Transverse colon (tissue), 4 donors: ENCODE measurements around the gene GLS. TPM values are rescaled to one million over a fixed set of nuclear protein-coding genes. Genes with fewer than 3 reads are reported as not detected.
A peak's percentile ranks its signal among the peaks of the same experiment; 100 is the strongest.

Experiments used
- DNase-seq: peaks from one replicate; pipeline ENCODE4 v3.0.0-alpha.2; 2019
- H3K27ac ChIP-seq, 4 donors: fragments of 200-600 bp; sonication (generic); 2 replicates each; pipeline ENCODE4 v1.5.1; 2016 to 2018; ENCODE audit warnings: inconsistent platforms in 4 of 4
- H3K27me3 ChIP-seq: fragments of 200-600 bp; sonication (generic); 2 replicates; pipeline ENCODE4 v1.5.1; 2017; ENCODE audit warnings: inconsistent platforms
- H3K36me3 ChIP-seq, 4 donors: fragments of 200-600 bp; sonication (generic); 2 replicates each; pipeline ENCODE4 v1.5.1; 2017 to 2019; ENCODE audit warnings: inconsistent platforms in 4 of 4
- H3K4me1 ChIP-seq, 4 donors: fragments of 200-600 bp; sonication (generic); 2 replicates each; pipeline ENCODE4 v1.5.1; 2017 to 2020; ENCODE audit warnings: inconsistent platforms in 4 of 4
- H3K4me3 ChIP-seq, 4 donors: fragments of 200-600 bp; sonication (generic); 1 replicate in 1 of 4; 2 replicates in 3 of 4; pipeline versions ENCODE4 v1.5.1 to v1.6.1; 2017 to 2019; ENCODE audit warnings: inconsistent platforms in 4 of 4
- H3K9me3 ChIP-seq, 2 donors: fragments of 200-600 bp; sonication (generic); 2 replicates each; pipeline ENCODE4 v1.5.1; 2017 to 2019; ENCODE audit warnings: inconsistent platforms in 2 of 2
- CTCF ChIP-seq, 5 experiments: fragments of 200-600 bp in 3 of 5; fragments of 450-650 bp in 2 of 5; sonication (generic) in 3 of 5; IDR thresholded peaks; 1 replicate in 2 of 5; 2 replicates in 3 of 5; pipeline ENCODE4 v1.5.1; 2016 to 2017; ENCODE audit warnings: antibody characterized with exemption in 5 of 5, inconsistent platforms in 3 of 5, mild to moderate bottlenecking in 2 of 5, moderate library complexity in 1 of 5
- EP300 ChIP-seq: sonication (generic); formaldehyde crosslinking; IDR thresholded peaks from one replicate; pipeline ENCODE4 v1.6.1; 2017; ENCODE audit warnings: antibody characterized with exemption, low read depth
- POLR2A ChIP-seq: fragments of 450-650 bp; IDR thresholded peaks from one replicate; pipeline ENCODE4 v1.6.1; 2016; ENCODE audit warnings: antibody characterized with exemption, mild to moderate bottlenecking, moderate library complexity
- POLR2AphosphoS5 ChIP-seq, 3 donors: sonication (generic); formaldehyde crosslinking; IDR thresholded peaks; one replicate each; pipeline ENCODE4 v1.6.1; 2016; ENCODE audit warnings: antibody characterized with exemption in 3 of 3
- WGBS, 2 donors: methylation state at CpG; one replicate each; pipeline ENCODE4 v1.1.5; 2018; ENCODE audit warnings: low coverage in 1 of 2; 5-methylcytosine and 5-hydroxymethylcytosine counted together
- in situ Hi-C, 4 donors: fragments of 200-750 bp; cut with MboI; loops; one replicate each; pipeline versions ENCODE4 v1.15.0 to v1.15.1; 2017; ENCODE audit warnings: low sequenced_read_pairs in 3 of 4, low pct_ligation_motif_present in 1 of 4, low pct_unique_long_range_greater_than_20kb in 1 of 4
- intact Hi-C: fragments of 100-400 bp; cut with DNase I; formaldehyde crosslinking; loops from one replicate; pipeline ENCODE4 v1.15.1; 2023; ENCODE audit warnings: low total_unique reads
- total RNA-seq, 4 donors: library from RNA; depleted of rRNA; stranded (reverse); fragments of >200 nt; gene quantifications; one replicate each; pipeline ENCODE4 v1.1.0, GENCODE V29; 2016

GLS gene
- total RNA-seq, 4 donors from 2014 or later, result 58.0 to 141 (median 68.7) TPM

GRCh38 chr2:190853531-190854383 is 26.9 kb upstream of the GLS start:
- whole genome bisulfite sequencing, 2 donors, result 14 to 33% methylated on average over 2 of the region's 2 CpGs
- no peak overlapping the region for H3K4me3 ChIP-seq
- no peaks in the 10 kb centered on the region for H3K27me3 ChIP-seq
- no peaks in the 10 kb centered on the region for H3K9me3 ChIP-seq
- intact Hi-C loops, result no loop called here
- TF ChIP-seq POLR2A (no peak), EP300 (no peak), POLR2AphosphoS5 (IDR thresholded peaks at IDR 0.05) (no peak), CTCF (IDR thresholded peaks at IDR 0.05) (no peak)
- in situ Hi-C loops, result no loop called here
- H3K4me1 ChIP-seq, result peaks cover 0 to 20% (median 16%) of the 10 kb centered on the region in 4 donors
- H3K36me3 ChIP-seq, result no peaks in the 10 kb centered on the region
- H3K27ac ChIP-seq, result peak overlapping the region; percentile 17 to 45 (median 38)
- no peak for DNase-seq

GRCh38 chr2:190854726-190855125 is 25.9 kb upstream of the GLS start:
- H3K9me3 ChIP-seq, result no peaks in the 10 kb centered on the region
- in situ Hi-C loops, result no loop called here
- H3K4me1 ChIP-seq, result peaks cover 0 to 25% (median 16%) of the 10 kb centered on the region in 4 donors
- no peaks in the 10 kb centered on the region for H3K27me3 ChIP-seq
- intact Hi-C loops, result no loop called here
- no peak overlapping the region for H3K27ac ChIP-seq
- WGBS, 2 donors, result 95 to 100% methylated on average over 1 of the region's 1 CpG
- H3K4me3 ChIP-seq, result no peak overlapping the region
- TF ChIP-seq POLR2A, result no peak
- no peak for TF ChIP-seq POLR2AphosphoS5 (IDR thresholded peaks at IDR 0.05)
- no peak for TF ChIP-seq EP300
- no peak for TF ChIP-seq CTCF (IDR thresholded peaks at IDR 0.05)
- DNase-seq, result no peak
- no peaks in the 10 kb centered on the region for H3K36me3 ChIP-seq

GRCh38 chr2:190855245-190855644 is 25.4 kb upstream of the GLS start:
- WGBS, 2 donors, result 76 to 77% methylated on average over 4 of the region's 4 CpGs
- peak overlapping the region in 1 of 4 donors; percentile 9 for H3K27ac ChIP-seq
- intact Hi-C loops, result no loop called here
- H3K4me1 ChIP-seq, result peaks cover 4 to 30% (median 16%) of the 10 kb centered on the region in 4 donors
- no peaks in the 10 kb centered on the region for H3K9me3 ChIP-seq
- no peaks in the 10 kb centered on the region for H3K36me3 ChIP-seq
- DNase-seq, result no peak
- no peaks in the 10 kb centered on the region for H3K27me3 ChIP-seq
- in situ Hi-C loops, result no loop called here
- TF ChIP-seq CTCF (IDR thresholded peaks at IDR 0.05) (no peak), POLR2A (no peak), POLR2AphosphoS5 (IDR thresholded peaks at IDR 0.05) (no peak), EP300 (no peak)
- no peak overlapping the region for H3K4me3 ChIP-seq

- Histone ChIP-seq H3K4me3 (no peak overlapping the region), H3K9me3 (no peaks in the 10 kb centered on the region), H3K36me3 (no peaks in the 10 kb centered on the region), H3K27me3 (no peaks in the 10 kb centered on the region), H3K27ac (no peak overlapping the region), H3K4me1 (peaks cover 6 to 37% (median 16%) of the 10 kb centered on the region in 4 donors)
- in situ Hi-C loops (no loop called here), intact Hi-C loops (no loop called here)
- 100% methylated on average over 1 of the region's 1 CpG; no CpG with 5 or more reads in 1 of the 2 donors for WGBS, 2 donors
- TF ChIP-seq CTCF (IDR thresholded peaks at IDR 0.05), result no peak
- no peak for TF ChIP-seq POLR2AphosphoS5 (IDR thresholded peaks at IDR 0.05)
- TF ChIP-seq EP300, result no peak
- TF ChIP-seq POLR2A, result no peak
- DNase-seq, result no peak
Observed at GRCh38 chr2:190856985-190857384, 23.6 kb upstream of the GLS start.
